ENCODE data around the gene GON7. TPM values are rescaled to one million over a fixed set of nuclear protein-coding genes. Genes with fewer than 3 reads are reported as not detected.
"Not testable (repeated sequence)": the region's sequence is repeated elsewhere in the genome, so short reads cannot be mapped to it uniquely, and the experiment has no call there.

The GON7 gene
- total RNA-seq, 3 donors from 2014 or later = 15.3 to 19.5 (median 18.6) TPM

DNA sequence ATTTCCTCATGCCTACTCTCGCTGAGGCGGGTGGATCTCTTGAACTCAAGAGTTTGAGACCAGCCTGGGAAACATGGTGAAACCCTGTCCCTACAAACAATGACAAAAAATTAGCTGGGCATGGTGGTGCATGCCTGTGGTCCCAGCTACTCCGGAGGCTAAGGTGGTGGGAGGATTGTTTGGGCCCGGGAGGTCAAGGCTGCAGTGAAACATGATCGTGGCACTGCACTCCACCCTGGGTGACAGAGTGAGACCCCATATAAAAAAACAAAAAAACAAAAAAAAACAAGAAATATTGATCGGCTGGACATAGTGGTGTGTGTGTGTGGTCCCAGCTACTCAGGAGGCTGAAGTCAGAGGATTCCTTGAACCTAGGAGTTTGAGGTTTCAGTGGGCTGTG lies 31.4 kb downstream of the GON7 start:
- Histone ChIP-seq H3K4me3 (no peak overlapping the region), H3K4me1 (ENCODE audit: low read depth) (peaks cover 5% of the 10 kb centered on the region), H3K36me3 (ENCODE audit: low read depth) (no peaks in the 10 kb centered on the region), H3K9me3 (no peaks in the 10 kb centered on the region)
- intact Hi-C loops (cut with DNase I, micrococcal nuclease) = no loop called here
- no peak for ATAC-seq
- TF ChIP-seq, protein P1, sequence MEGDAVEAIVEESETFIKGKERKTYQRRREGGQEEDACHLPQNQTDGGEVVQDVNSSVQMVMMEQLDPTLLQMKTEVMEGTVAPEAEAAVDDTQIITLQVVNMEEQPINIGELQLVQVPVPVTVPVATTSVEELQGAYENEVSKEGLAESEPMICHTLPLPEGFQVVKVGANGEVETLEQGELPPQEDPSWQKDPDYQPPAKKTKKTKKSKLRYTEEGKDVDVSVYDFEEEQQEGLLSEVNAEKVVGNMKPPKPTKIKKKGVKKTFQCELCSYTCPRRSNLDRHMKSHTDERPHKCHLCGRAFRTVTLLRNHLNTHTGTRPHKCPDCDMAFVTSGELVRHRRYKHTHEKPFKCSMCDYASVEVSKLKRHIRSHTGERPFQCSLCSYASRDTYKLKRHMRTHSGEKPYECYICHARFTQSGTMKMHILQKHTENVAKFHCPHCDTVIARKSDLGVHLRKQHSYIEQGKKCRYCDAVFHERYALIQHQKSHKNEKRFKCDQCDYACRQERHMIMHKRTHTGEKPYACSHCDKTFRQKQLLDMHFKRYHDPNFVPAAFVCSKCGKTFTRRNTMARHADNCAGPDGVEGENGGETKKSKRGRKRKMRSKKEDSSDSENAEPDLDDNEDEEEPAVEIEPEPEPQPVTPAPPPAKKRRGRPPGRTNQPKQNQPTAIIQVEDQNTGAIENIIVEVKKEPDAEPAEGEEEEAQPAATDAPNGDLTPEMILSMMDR (IDR thresholded peaks at IDR 0.05) = no peak
- no peak for DNase-seq

DNA sequence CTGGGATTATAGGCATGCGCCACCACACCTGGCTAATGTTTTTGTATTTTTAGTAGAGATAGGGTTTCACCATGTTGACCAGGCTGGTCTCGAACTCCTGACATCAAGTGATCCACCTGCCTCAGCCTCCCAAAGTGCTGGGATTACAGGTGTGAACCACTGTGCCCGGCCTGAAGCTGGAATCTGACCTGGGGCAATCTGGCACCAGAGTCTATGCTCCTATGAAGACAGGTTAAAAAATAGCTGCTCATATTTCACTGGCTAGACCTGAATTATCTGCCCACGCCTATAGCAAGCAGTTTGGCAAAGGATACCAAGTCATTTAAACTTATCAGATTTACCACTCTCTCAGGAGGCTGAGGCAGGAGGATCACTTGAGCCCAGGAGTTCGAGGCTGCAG lies 32.1 kb downstream of the GON7 start:
- ATAC-seq; H3K4me1 ChIP-seq (ENCODE audit: low read depth); DNase-seq; H3K36me3 ChIP-seq (ENCODE audit: low read depth); H3K9me3 ChIP-seq; intact Hi-C loops (cut with DNase I, micrococcal nuclease); H3K4me3 ChIP-seq: not testable (repeated sequence)

DNA sequence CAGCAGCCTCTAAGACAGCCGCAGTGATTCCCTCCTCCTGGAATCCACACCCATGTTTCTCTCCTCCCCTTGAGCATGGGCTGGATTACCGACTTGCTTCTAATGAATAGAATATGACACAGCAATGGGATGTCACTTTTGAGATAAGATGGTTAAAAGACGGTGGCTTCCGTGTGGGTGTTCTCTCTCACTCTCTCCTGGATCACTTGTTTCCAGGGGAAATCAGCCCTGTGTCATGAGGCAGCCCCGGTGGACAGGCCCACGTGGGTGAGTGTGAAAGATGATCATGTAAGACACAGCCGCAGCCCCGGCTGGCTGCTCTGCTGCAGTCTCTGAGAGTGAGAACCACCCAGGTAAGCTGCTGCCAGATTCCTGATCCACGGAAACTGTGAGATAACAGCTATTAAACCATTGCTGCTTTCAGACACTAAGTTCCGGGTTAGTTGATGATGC lies 32.9 kb downstream of the GON7 start:
- ATAC-seq = peak; percentile 66
- intact Hi-C loops (cut with DNase I, micrococcal nuclease) = no loop called here
- DNase-seq = no peak

DNA sequence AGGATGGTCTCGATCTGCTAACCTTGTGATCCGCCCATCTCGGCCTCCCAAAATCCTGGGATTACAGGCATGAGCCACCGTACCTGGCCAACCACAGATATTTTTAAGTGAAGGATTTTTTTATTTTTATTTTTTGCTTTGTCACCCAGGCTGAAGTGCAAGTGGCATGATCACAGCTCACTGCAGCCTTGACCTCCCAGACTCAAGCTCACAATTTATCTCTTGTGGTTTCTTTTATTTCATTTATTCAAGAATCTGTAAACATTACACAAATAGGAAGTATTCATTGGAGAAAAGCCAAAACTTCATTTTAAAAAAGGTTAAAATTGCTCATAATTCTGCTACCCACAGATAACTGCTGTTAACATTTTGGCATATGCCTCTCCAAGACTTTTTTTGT lies 35.5 kb downstream of the GON7 start:
- TF ChIP-seq, protein P1 (IDR thresholded peaks at IDR 0.05) = no peak
- H3K4me1 ChIP-seq (ENCODE audit: low read depth) = peaks cover 5% of the 10 kb centered on the region
- no peaks in the 10 kb centered on the region for H3K36me3 ChIP-seq (ENCODE audit: low read depth)
- H3K4me3 ChIP-seq = no peak overlapping the region
- DNase-seq = no peak
- intact Hi-C loops (cut with DNase I, micrococcal nuclease) = no loop called here
- ATAC-seq = no peak
- no peaks in the 10 kb centered on the region for H3K9me3 ChIP-seq

More for the DNA sequence above, 32.9 kb downstream of the GON7 start:
- no peaks in the 10 kb centered on the region for H3K36me3 ChIP-seq (ENCODE audit: low read depth)
- TF ChIP-seq, protein P1 (IDR thresholded peaks at IDR 0.05) = no peak
- H3K4me1 ChIP-seq (ENCODE audit: low read depth) = peaks cover 5% of the 10 kb centered on the region
- no peaks in the 10 kb centered on the region for H3K9me3 ChIP-seq
- H3K4me3 ChIP-seq = no peak overlapping the region

DNA sequence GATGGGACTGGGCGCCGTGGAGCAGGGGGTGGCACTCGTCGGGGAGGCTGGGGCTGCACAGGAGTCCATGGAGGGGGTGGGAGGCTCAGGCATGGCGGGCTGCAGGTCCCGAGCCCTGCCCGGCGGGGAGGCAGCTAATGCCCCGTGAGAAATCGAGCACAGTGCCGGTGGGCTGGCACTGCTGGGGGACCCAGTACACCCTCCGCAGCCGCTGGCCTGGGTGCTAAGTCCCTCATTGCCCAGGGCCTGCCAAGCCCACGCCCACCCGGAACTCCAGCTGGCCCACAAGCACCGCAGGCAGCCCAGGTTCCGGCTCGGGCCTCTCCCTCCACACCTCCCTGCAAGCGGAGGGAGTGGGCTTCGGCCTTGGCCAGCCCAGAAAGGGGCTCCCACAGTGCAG lies 36.7 kb downstream of the GON7 start:
- H3K4me1 ChIP-seq (ENCODE audit: low read depth); H3K9me3 ChIP-seq; DNase-seq; H3K4me3 ChIP-seq; intact Hi-C loops (cut with DNase I, micrococcal nuclease); H3K36me3 ChIP-seq (ENCODE audit: low read depth); ATAC-seq: not testable (repeated sequence)

DNA sequence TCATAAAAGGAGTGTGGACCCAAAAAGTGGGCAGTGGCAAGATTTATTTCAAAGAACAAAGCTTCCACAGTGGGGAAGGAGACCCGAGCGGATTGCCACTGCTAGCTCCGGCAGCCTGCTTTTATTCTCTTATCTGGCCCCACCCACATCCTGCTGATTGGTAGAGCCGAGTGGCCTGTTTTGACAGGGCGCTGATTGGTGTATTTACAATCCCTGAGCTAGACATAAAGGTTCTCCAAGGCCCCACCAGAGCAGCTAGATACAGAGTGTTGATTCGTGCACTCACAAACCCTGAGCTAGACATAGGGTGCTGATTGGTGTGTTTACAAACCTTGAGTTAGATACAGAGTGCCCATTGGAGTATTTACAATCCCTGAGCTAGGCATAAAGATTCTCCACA lies 37.2 kb downstream of the GON7 start:
- H3K4me1 ChIP-seq (ENCODE audit: low read depth); H3K4me3 ChIP-seq; H3K36me3 ChIP-seq (ENCODE audit: low read depth); ATAC-seq; H3K9me3 ChIP-seq; intact Hi-C loops (cut with DNase I, micrococcal nuclease); DNase-seq: not testable (repeated sequence)

DNA sequence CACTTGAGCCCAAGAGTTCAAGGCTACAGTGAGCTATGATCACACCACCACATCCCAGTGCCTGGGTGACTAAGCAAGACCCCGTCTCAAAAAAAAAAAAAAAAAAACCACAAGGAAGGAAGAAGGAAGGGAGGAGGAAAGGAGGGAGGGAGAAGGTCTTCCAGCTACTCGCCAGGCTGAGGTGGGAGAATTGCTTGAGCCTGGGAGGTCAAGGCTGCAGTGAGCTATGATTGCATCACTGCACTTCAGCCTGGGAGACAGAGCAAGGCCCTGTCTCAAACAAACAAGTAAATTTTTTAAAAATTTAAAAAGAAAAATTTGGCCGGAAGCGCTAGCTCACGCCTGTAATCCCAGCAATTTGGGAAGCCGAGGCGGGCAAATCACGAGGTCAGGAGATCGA lies 38.3 kb downstream of the GON7 start:
- H3K4me1 ChIP-seq (ENCODE audit: low read depth); H3K36me3 ChIP-seq (ENCODE audit: low read depth); H3K9me3 ChIP-seq; ATAC-seq; H3K4me3 ChIP-seq; intact Hi-C loops (cut with DNase I, micrococcal nuclease); DNase-seq: not testable (repeated sequence)

DNA sequence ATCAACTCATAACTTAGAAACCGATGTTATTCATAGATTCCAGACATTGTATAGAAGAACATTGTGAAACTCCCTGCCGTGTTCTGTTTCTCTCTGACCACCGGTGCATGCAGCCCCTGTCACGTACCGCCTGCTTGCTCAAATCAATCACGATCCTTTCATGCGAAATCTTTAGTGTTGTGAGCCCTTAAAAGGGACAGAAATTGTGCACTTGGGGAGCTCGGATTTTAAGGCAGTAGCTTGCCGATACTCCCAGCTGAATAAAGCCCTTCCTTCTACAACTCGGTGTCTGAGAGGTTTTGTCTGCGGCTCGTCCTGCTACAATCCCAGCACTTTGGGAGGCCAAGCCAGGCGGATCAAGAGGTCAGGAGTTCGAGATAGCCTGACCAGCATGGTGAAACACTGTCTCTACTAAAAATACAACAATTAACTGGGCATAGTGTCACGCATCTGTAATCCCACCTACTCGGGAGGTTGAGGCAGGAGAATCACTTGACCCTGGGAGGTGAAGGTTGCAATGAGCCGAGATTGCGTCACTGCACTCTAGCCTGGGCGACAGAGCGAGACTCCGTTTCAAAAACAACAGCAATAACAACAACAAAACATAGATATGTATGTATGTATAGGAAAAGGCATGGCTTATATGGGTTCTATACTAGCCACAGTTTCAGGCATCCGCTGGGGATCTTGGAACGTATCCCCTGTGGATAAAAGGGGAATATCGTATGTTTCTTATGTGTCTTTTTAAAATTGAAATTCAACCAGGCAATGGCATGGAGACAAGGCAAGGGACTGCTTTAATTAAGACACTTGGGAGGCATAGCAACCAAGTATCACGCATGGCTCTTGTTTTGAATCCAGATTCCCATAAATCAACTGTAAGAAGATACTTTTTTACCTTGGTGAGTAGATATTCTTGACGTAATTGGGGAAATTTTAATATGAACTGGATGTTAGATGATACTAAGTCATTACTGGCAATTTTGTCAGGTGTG lies 41.3 kb downstream of the GON7 start:
- DNase-seq; H3K4me1 ChIP-seq (ENCODE audit: low read depth); H3K36me3 ChIP-seq (ENCODE audit: low read depth); ATAC-seq; intact Hi-C loops (cut with DNase I, micrococcal nuclease); H3K4me3 ChIP-seq; H3K9me3 ChIP-seq: not testable (repeated sequence)

All from mucosa of descending colon (tissue), 3 donors.